ENCODE measurements around the gene VIPR2. TPM values are rescaled to one million over a fixed set of nuclear protein-coding genes. Genes with fewer than 3 reads are reported as not detected.

Gene VIPR2
- total RNA-seq, 4 donors from 2014 or later, result 0.38 to 2.4 (median 0.56) TPM

- TF ChIP-seq, protein P1, sequence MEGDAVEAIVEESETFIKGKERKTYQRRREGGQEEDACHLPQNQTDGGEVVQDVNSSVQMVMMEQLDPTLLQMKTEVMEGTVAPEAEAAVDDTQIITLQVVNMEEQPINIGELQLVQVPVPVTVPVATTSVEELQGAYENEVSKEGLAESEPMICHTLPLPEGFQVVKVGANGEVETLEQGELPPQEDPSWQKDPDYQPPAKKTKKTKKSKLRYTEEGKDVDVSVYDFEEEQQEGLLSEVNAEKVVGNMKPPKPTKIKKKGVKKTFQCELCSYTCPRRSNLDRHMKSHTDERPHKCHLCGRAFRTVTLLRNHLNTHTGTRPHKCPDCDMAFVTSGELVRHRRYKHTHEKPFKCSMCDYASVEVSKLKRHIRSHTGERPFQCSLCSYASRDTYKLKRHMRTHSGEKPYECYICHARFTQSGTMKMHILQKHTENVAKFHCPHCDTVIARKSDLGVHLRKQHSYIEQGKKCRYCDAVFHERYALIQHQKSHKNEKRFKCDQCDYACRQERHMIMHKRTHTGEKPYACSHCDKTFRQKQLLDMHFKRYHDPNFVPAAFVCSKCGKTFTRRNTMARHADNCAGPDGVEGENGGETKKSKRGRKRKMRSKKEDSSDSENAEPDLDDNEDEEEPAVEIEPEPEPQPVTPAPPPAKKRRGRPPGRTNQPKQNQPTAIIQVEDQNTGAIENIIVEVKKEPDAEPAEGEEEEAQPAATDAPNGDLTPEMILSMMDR (IDR thresholded peaks at IDR 0.05; ENCODE audit: low read depth), result no peak
These were observed 35.6 kb downstream of the VIPR2 start for GRCh38 chr7:159108941-159109652.

DNA sequence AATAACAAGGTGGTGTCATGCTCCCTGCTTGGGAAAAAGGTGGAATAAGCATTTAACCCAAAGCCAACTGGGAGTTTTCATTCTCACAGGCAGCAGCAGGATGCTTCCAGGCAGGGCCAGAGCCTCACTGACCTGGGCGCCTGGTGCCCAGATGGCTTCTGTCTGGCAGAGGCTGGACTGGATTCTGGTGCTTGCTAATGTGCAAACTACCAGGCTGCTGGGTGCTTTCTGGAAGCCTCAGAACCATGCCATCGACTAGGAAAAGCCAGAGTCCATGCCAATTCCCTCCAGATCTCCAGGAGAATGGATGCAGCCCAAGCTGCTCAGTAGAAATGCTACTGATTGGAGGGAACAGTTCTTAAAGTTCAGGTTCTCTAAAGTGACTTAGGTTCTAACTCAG lies 36.2 kb downstream of the VIPR2 start:
- TF ChIP-seq, protein P1 (IDR thresholded peaks at IDR 0.05; ENCODE audit: low read depth), result no peak

GRCh38 chr7:159107161-159107892 lies 37.3 kb downstream of the VIPR2 start:
- TF ChIP-seq, protein P1 (IDR thresholded peaks at IDR 0.05; ENCODE audit: low read depth), result no peak

- TF ChIP-seq, protein P1 (IDR thresholded peaks at IDR 0.05; ENCODE audit: low read depth), result no peak
These were observed 38.5 kb downstream of the VIPR2 start for GRCh38 chr7:159105832-159106811.

GRCh38 chr7:159105066-159105780 lies 39.4 kb downstream of the VIPR2 start:
- TF ChIP-seq, protein P1 (IDR thresholded peaks at IDR 0.05; ENCODE audit: low read depth), result no peak

GRCh38 chr7:159104188-159104920 lies 40.3 kb downstream of the VIPR2 start:
- TF ChIP-seq, protein P1 (IDR thresholded peaks at IDR 0.05; ENCODE audit: low read depth), result no peak

All from subcutaneous adipose tissue (tissue), 4 donors.